HL-60/S4 treated with phorbol 12-myristate 13-acetate at 8.2 ng/mL for 4 days and 3 days (cell line): ENCODE measurements around the gene BCAP29.
"Not testable (repeated sequence)": the region's sequence is repeated elsewhere in the genome, so short reads cannot be mapped to it uniquely, and the experiment has no call there.

ENCODE experiments used
- in situ Hi-C: fragments of 300-500 bp; cut with MboI; formaldehyde crosslinking; loops from 2 replicates; pipeline ENCODE4 v1.15.0; 2022; ENCODE audit warnings: low sequenced_read_pairs

BCAP29 gene

DNA sequence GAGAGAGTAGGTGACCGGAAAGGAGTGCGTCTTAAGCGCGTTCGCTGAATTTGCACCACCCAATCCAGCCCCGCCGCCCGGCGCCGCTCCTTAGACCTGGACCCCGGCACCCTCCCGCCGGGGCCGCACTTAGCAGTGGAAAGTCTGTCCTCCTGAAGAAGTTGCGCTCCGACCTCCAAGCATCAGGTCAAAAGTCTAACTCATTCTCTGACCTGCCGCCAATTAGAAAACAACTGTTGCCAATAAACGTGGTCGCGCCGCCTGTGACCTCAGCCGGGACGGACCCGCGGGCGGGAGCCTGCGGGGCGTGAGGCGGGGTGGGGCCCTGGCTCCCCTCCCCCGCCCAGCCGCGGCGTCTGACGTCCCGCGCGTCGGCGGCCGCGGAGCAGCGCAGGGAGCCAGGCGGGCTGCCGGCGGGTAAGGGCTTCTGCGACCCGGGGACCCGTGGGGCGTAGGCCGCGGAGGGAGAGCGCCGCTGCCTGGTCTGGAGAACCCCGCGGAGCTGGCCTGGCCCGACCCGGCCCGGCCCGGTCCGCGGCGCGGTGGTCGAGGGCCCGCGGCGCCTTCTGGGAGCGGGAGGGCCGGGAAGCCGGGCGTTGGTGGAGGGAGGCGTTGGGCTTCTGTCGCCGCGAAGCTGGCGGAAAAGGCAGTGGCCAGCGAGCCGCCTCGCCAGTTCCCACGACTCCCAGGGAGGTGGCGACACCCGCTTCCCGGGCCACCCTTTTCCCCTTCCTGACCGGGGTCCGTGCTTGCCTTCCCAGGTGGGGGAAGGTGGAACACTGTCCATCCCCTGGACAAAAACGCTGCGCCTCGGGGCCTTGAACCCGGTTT, at the start of gene BCAP29:
Gene BCAP29, plus strand, starts transcription at position 362 of the 831 bp plus-strand sequence. CDS start 527 bp downstream, outside the sequence.
- in situ Hi-C loops, result no loop called here

GRCh38 chr7:107530751-107531150, 49.3 kb upstream of the BCAP29 start:
- in situ Hi-C loops, result no loop called here

DNA sequence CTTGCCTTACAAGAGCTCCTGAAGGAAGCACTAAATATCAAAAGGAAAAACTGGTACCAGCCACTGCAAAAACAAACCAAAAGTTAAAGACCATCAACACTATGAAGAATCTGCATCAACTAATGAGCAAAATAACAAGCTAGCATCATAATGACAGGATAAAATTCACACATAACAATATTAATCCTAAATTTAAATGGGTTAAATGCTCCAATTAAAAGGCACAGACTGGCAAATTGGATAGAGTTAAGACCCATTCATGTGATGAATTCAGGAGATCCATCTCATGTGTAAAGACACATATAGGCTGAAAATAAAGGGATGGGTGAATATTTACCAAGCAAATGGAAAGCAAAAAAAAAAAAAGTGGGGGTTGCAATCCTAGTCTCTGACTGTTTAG, 45.9 kb upstream of the BCAP29 start:
- in situ Hi-C loops, result no loop called here

GRCh38 chr7:107537228-107537627, 42.8 kb upstream of the BCAP29 start:
- in situ Hi-C loops, result not testable (repeated sequence)

GRCh38 chr7:107538001-107538400, 42.0 kb upstream of the BCAP29 start:
- in situ Hi-C loops, result no loop called here

- in situ Hi-C loops, result no loop called here
Measured at GRCh38 chr7:107543338-107543993, 36.6 kb upstream of the BCAP29 start.

GRCh38 chr7:107544848-107545591, 35.0 kb upstream of the BCAP29 start:
- in situ Hi-C loops, result no loop called here

GRCh38 chr7:107551936-107552335, 28.1 kb upstream of the BCAP29 start:
- in situ Hi-C loops, result no loop called here

GRCh38 chr7:107555893-107556292, 24.2 kb upstream of the BCAP29 start:
- in situ Hi-C loops, result no loop called here

GRCh38 chr7:107559864-107560263, 20.2 kb upstream of the BCAP29 start:
- in situ Hi-C loops, result no loop called here

- in situ Hi-C loops, result no loop called here
Measured at GRCh38 chr7:107560898-107561516, 19.0 kb upstream of the BCAP29 start.

GRCh38 chr7:107563081-107563774, 16.8 kb upstream of the BCAP29 start:
- in situ Hi-C loops, result no loop called here

GRCh38 chr7:107563775-107564552, 16.1 kb upstream of the BCAP29 start, which contains the start of the genes COG5 and DUS4L:
Gene COG5 (minus strand): TSS chr7:107563920. CDS start chr7:107563896, 24 bp downstream.
Gene DUS4L (plus strand): TSS chr7:107563971. CDS start chr7:107567071, 3,100 bp downstream.
- in situ Hi-C loops, result no loop called here

DNA sequence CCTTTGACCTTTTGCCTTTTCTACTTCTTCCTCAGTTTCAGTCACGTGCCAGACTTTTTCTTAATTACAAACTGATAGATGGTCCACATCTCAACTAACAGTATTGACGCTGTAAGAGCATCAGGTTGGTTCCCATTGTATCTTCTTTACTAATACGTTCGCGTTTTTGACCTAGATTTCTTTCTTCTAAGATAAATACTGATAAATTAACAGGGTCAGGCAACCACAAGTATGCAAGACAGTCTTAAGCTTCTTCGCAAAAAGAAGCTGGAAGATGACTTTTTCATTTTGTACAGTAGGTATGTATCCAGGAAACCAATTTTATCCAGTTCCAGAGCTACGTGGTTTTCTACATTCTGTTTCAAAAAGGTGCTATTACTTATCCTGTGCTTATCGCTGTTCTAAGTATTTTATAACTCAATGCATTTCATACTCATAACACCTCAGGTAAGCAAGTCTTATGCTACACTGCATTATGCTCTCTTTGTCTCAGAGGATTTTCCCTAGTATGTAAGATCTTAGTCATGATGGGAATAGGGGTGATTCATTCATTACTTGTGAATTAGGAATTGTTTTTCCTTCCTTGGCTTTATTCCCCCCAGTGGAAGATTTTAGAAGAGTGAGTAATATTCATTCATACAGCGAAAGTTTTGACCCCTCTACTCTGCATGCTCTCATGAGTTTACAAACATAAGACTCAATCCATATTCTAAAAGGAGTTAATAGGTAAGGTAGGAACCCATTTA, 15.3 kb upstream of the BCAP29 start:
- in situ Hi-C loops, result no loop called here

GRCh38 chr7:107570298-107570697, 9.7 kb upstream of the BCAP29 start:
- in situ Hi-C loops, result no loop called here

DNA sequence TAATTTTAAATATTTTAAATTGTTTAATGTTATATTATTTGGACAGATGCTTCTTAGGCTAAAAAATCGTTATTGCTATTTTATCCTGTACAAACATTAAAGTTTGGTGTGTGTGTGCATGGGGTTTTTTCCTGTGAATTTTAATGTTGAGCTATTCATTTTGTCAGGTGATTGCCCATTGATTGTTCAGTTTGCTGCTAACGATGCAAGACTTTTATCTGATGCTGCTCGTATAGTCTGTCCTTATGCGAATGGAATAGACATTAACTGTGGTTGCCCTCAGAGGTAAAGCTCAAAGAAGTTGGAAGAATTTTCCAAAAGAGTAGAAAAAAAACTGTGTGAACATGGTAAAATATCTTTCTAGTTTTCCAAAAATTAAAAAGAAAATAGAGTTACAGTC, 6.5 kb upstream of the BCAP29 start:
- in situ Hi-C loops, result no loop called here

DNA sequence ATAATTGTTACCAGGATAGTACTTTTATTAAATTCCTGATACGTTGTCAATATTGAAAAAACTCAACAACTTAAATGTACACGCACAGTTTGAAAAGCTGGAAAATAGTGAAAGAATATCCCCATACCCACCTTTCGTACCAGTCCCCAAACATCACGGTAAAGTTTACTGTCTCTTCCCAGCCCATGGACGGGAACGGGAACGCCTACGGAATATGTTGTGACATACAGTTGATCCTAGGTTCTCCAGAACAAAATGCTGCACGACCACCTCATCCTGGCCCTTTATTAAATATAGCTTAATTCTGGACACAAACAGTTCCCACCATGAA, 527 bp upstream of the BCAP29 start:
- in situ Hi-C loops, result no loop called here

- in situ Hi-C loops, result no loop called here
Measured at GRCh38 chr7:107580716-107581383, 804 bp downstream of the BCAP29 start.
